Mesendoderm (in vitro differentiated cells): ENCODE data around the gene PPIA.
"Not testable (repeated sequence)": the region's sequence is repeated elsewhere in the genome, so short reads cannot be mapped to it uniquely, and the experiment has no call there.

Experiments used
- DNase-seq: peaks from one replicate; pipeline ENCODE4 v3.0.0; 2013
- H2AK5ac ChIP-seq: 2 replicates; pipeline ENCODE4 v1.6.1; 2013; ENCODE audit warnings: low read length, inconsistent platforms
- H2BK120ac ChIP-seq: 2 replicates; pipeline ENCODE4 v1.6.1; 2013; ENCODE audit warnings: low read depth, mild to moderate bottlenecking, low read length, moderate library complexity, mixed read lengths
- H2BK15ac ChIP-seq: replicated peaks from 2 replicates; pipeline ENCODE4 v1.6.1; 2013; ENCODE audit warnings: low read depth, mild to moderate bottlenecking, moderate library complexity
- H2BK5ac ChIP-seq: 2 replicates; pipeline ENCODE4 v1.6.1; 2013; ENCODE audit warnings: low read length, inconsistent platforms
- H3K18ac ChIP-seq: 2 replicates; pipeline ENCODE4 v1.6.1; 2013; ENCODE audit warnings: mild to moderate bottlenecking, low read length, mixed read lengths
- H3K23ac ChIP-seq: one replicate; pipeline ENCODE4 v1.6.1; 2013; ENCODE audit warnings: low read length
- H3K27ac ChIP-seq: 2 replicates; pipeline ENCODE4 v1.5.1; 2013; ENCODE audit warnings: low read depth, mild to moderate bottlenecking, inconsistent platforms, low read length, moderate library complexity
- H3K27me3 ChIP-seq: 2 replicates; pipeline ENCODE4 v1.6.1; 2013; ENCODE audit warnings: low read length, control low read depth, mild to moderate bottlenecking, inconsistent platforms; ENCODE audit not compliant: insufficient read depth, poor library complexity
- H3K36me3 ChIP-seq: 2 replicates; pipeline ENCODE4 v1.6.1; 2013; ENCODE audit warnings: low read length, inconsistent platforms; ENCODE audit not compliant: control insufficient read depth, insufficient read depth
- H3K4ac ChIP-seq: one replicate; pipeline ENCODE4 v1.6.1; 2013; ENCODE audit warnings: low read depth, mild to moderate bottlenecking, low read length, moderate library complexity
- H3K4me1 ChIP-seq: 2 replicates; pipeline ENCODE4 v1.6.1; 2013; ENCODE audit warnings: low read depth, low read length, inconsistent platforms; ENCODE audit not compliant: control insufficient read depth
- H3K4me2 ChIP-seq: 2 replicates; pipeline ENCODE4 v1.6.1; 2013; ENCODE audit warnings: low read length
- H3K4me3 ChIP-seq: 2 replicates; pipeline ENCODE4 v1.5.1; 2013; ENCODE audit warnings: mild to moderate bottlenecking, low read length
- H3K56ac ChIP-seq: one replicate; pipeline ENCODE4 v1.6.1; 2013; ENCODE audit warnings: low read length
- H3K79me1 ChIP-seq: 2 replicates; pipeline ENCODE4 v1.6.1; 2013; ENCODE audit warnings: low read length, inconsistent platforms
- H3K79me2 ChIP-seq: 2 replicates; pipeline ENCODE4 v1.6.1; 2013; ENCODE audit warnings: mild to moderate bottlenecking, low read length; ENCODE audit not compliant: control insufficient read depth, insufficient read depth
- H3K9ac ChIP-seq: 2 replicates; pipeline ENCODE4 v1.6.1; 2013; ENCODE audit warnings: low read length, inconsistent platforms
- H4K5ac ChIP-seq: one replicate; pipeline ENCODE4 v1.6.1; 2013; ENCODE audit warnings: low read length
- H4K8ac ChIP-seq: one replicate; pipeline ENCODE4 v1.6.1; 2013; ENCODE audit warnings: low read depth, mild to moderate bottlenecking, control low read depth, low read length, moderate library complexity
- WGBS: extraction: QIAGEN DNeasy Blood & Tissue Kit; methylation state at CpG from one replicate; pipeline ENCODE4 v1.1.7; 2013; ENCODE audit warnings: low lambda C conversion rate, missing lambda C conversion rate; ENCODE audit not compliant: insufficient coverage; ENCODE audit errors: extremely low coverage; 5-methylcytosine and 5-hydroxymethylcytosine counted together

PPIA gene

GRCh38 chr7:44802418-44803025 lies 6.0 kb downstream of the PPIA start:
- no peak overlapping the region for H2BK15ac ChIP-seq
- H3K4me1 ChIP-seq: peaks cover 3% of the 10 kb centered on the region
- H3K56ac ChIP-seq: no peak overlapping the region
- no peak overlapping the region for H4K5ac ChIP-seq
- DNase-seq: no peak
- no peak overlapping the region for H3K4me3 ChIP-seq
- H3K27me3 ChIP-seq: no peaks in the 10 kb centered on the region
- H2AK5ac ChIP-seq: no peak overlapping the region
- no peak overlapping the region for H2BK5ac ChIP-seq
- H3K4me2 ChIP-seq: no peak overlapping the region
- H3K4ac ChIP-seq: no peak overlapping the region
- peaks cover 6% of the 10 kb centered on the region for H3K79me1 ChIP-seq
- H4K8ac ChIP-seq: no peak overlapping the region
- H3K9ac ChIP-seq: no peak overlapping the region
- H3K79me2 ChIP-seq: peaks cover 23% of the 10 kb centered on the region
- H3K18ac ChIP-seq: no peak overlapping the region
- no peak overlapping the region for H3K23ac ChIP-seq
- H3K36me3 ChIP-seq: peaks cover 25% of the 10 kb centered on the region
- no peak overlapping the region for H3K27ac ChIP-seq
- no peak overlapping the region for H2BK120ac ChIP-seq
- WGBS: no CpG with 5 or more reads among the region's 5 CpGs

- not testable (repeated sequence) for H2BK5ac ChIP-seq, H3K27me3 ChIP-seq, H3K18ac ChIP-seq, H3K4me3 ChIP-seq, H2BK15ac ChIP-seq, H3K79me1 ChIP-seq, H3K4ac ChIP-seq, H3K9ac ChIP-seq, H3K4me1 ChIP-seq, H3K27ac ChIP-seq, DNase-seq, H3K23ac ChIP-seq, H3K56ac ChIP-seq, H4K8ac ChIP-seq, H4K5ac ChIP-seq, H3K4me2 ChIP-seq, H2AK5ac ChIP-seq, H2BK120ac ChIP-seq, H3K79me2 ChIP-seq
- WGBS: no CpG with 5 or more reads among the region's 10 CpGs
- H3K36me3 ChIP-seq: peaks cover 22% of the 10 kb centered on the region
Measured at GRCh38 chr7:44803828-44804519, 7.5 kb downstream of the PPIA start.

- H3K23ac ChIP-seq: no peak overlapping the region
- no peaks in the 10 kb centered on the region for H3K27me3 ChIP-seq
- no peaks in the 10 kb centered on the region for H3K79me2 ChIP-seq
- H3K56ac ChIP-seq: no peak overlapping the region
- H4K8ac ChIP-seq: no peak overlapping the region
- no peak overlapping the region for H2BK120ac ChIP-seq
- no peak overlapping the region for H3K4me2 ChIP-seq
- no peak overlapping the region for H3K9ac ChIP-seq
- no peak overlapping the region for H3K18ac ChIP-seq
- peaks cover 13% of the 10 kb centered on the region for H3K36me3 ChIP-seq
- H3K4ac ChIP-seq: no peak overlapping the region
- no peak overlapping the region for H2BK5ac ChIP-seq
- H3K4me1 ChIP-seq: no peaks in the 10 kb centered on the region
- no CpG with 5 or more reads among the region's 5 CpGs for WGBS
- H2BK15ac ChIP-seq: no peak overlapping the region
- H3K27ac ChIP-seq: no peak overlapping the region
- no peak overlapping the region for H3K4me3 ChIP-seq
- H2AK5ac ChIP-seq: no peak overlapping the region
- H3K79me1 ChIP-seq: peaks cover 3% of the 10 kb centered on the region
- H4K5ac ChIP-seq: no peak overlapping the region
- DNase-seq: no peak
Measured at GRCh38 chr7:44805950-44806349, 9.5 kb downstream of the PPIA start.

GRCh38 chr7:44808914-44809393 lies 12.5 kb downstream of the PPIA start:
- no peak overlapping the region for H3K9ac ChIP-seq
- no peak overlapping the region for H3K23ac ChIP-seq
- H3K27ac ChIP-seq: no peak overlapping the region
- H3K79me2 ChIP-seq: no peaks in the 10 kb centered on the region
- H3K27me3 ChIP-seq: no peaks in the 10 kb centered on the region
- no peak overlapping the region for H2AK5ac ChIP-seq
- H2BK15ac ChIP-seq: no peak overlapping the region
- H2BK5ac ChIP-seq: no peak overlapping the region
- H3K4me1 ChIP-seq: no peaks in the 10 kb centered on the region
- H3K56ac ChIP-seq: no peak overlapping the region
- H3K4ac ChIP-seq: no peak overlapping the region
- H3K4me3 ChIP-seq: no peak overlapping the region
- no peaks in the 10 kb centered on the region for H3K36me3 ChIP-seq
- no peak for DNase-seq
- H4K5ac ChIP-seq: no peak overlapping the region
- WGBS: no CpG with 5 or more reads among the region's 4 CpGs
- no peaks in the 10 kb centered on the region for H3K79me1 ChIP-seq
- no peak overlapping the region for H3K18ac ChIP-seq
- H2BK120ac ChIP-seq: no peak overlapping the region
- H4K8ac ChIP-seq: no peak overlapping the region
- no peak overlapping the region for H3K4me2 ChIP-seq

GRCh38 chr7:44811093-44811492 lies 14.6 kb downstream of the PPIA start:
- no peak overlapping the region for H2BK120ac ChIP-seq
- H3K27me3 ChIP-seq: no peaks in the 10 kb centered on the region
- no peaks in the 10 kb centered on the region for H3K79me2 ChIP-seq
- no peaks in the 10 kb centered on the region for H3K36me3 ChIP-seq
- no peak overlapping the region for H3K23ac ChIP-seq
- no peak overlapping the region for H4K8ac ChIP-seq
- H3K18ac ChIP-seq: no peak overlapping the region
- H2AK5ac ChIP-seq: no peak overlapping the region
- no peak overlapping the region for H3K4ac ChIP-seq
- no peaks in the 10 kb centered on the region for H3K4me1 ChIP-seq
- H3K56ac ChIP-seq: no peak overlapping the region
- H3K9ac ChIP-seq: no peak overlapping the region
- no peak overlapping the region for H2BK15ac ChIP-seq
- no peak overlapping the region for H3K4me2 ChIP-seq
- no peak overlapping the region for H3K4me3 ChIP-seq
- H4K5ac ChIP-seq: no peak overlapping the region
- no peak overlapping the region for H3K27ac ChIP-seq
- no peak overlapping the region for H2BK5ac ChIP-seq
- no peaks in the 10 kb centered on the region for H3K79me1 ChIP-seq
- DNase-seq: no peak

- H3K23ac ChIP-seq: no peak overlapping the region
- no peak overlapping the region for H2BK5ac ChIP-seq
- no peaks in the 10 kb centered on the region for H3K79me1 ChIP-seq
- no peak overlapping the region for H3K9ac ChIP-seq
- no peak for DNase-seq
- H3K4me3 ChIP-seq: no peak overlapping the region
- H3K18ac ChIP-seq: no peak overlapping the region
- H3K79me2 ChIP-seq: no peaks in the 10 kb centered on the region
- H4K8ac ChIP-seq: no peak overlapping the region
- H2BK120ac ChIP-seq: no peak overlapping the region
- no peak overlapping the region for H4K5ac ChIP-seq
- H3K4me1 ChIP-seq: no peaks in the 10 kb centered on the region
- WGBS: no CpG with 5 or more reads among the region's 6 CpGs
- no peaks in the 10 kb centered on the region for H3K27me3 ChIP-seq
- no peak overlapping the region for H3K4me2 ChIP-seq
- no peak overlapping the region for H2AK5ac ChIP-seq
- no peak overlapping the region for H3K27ac ChIP-seq
- no peak overlapping the region for H3K4ac ChIP-seq
- no peak overlapping the region for H3K56ac ChIP-seq
- H2BK15ac ChIP-seq: no peak overlapping the region
- H3K36me3 ChIP-seq: no peaks in the 10 kb centered on the region
Measured at GRCh38 chr7:44811571-44811970, 15.1 kb downstream of the PPIA start.
